Nephron progenitor cell (in vitro differentiated cells): ENCODE measurements around the gene TMPO.

ENCODE experiments used
- DNase-seq: peaks from one replicate; pipeline ENCODE4 v3.0.0; 2021
- H3K27ac Mint-ChIP-seq: 2 replicates; pipeline ENCODE4 v1.8.0; 2021; ENCODE audit warnings: mild to moderate bottlenecking, moderate library complexity, mixed read lengths
- H3K27me3 Mint-ChIP-seq: 2 replicates; pipeline ENCODE4 v1.8.0; 2021; ENCODE audit warnings: mild to moderate bottlenecking, low read depth, mixed read lengths; ENCODE audit not compliant: poor library complexity
- H3K36me3 Mint-ChIP-seq: 2 replicates; pipeline ENCODE4 v1.8.0; 2021; ENCODE audit warnings: low read depth, mixed read lengths
- H3K4me1 Mint-ChIP-seq: 2 replicates; pipeline ENCODE4 v1.8.0; 2021; ENCODE audit warnings: mixed read lengths
- H3K4me3 Mint-ChIP-seq: 2 replicates; pipeline ENCODE4 v1.8.0; 2021; ENCODE audit warnings: mild to moderate bottlenecking, moderate library complexity, mixed read lengths
- H3K9me3 Mint-ChIP-seq: 2 replicates; pipeline ENCODE4 v1.8.0; 2021; ENCODE audit warnings: mild to moderate bottlenecking, moderate library complexity, mixed read lengths
- CTCF ChIP-seq: fragments of 200-600 bp; sonication (generic); IDR thresholded peaks from 2 replicates; pipeline ENCODE4 v1.5.0; 2021; ENCODE audit warnings: antibody characterized with exemption

TMPO gene

GRCh38 chr12:98587084-98587483 lies 71.7 kb downstream of the TMPO start:
- no peaks in the 10 kb centered on the region for H3K36me3 Mint-ChIP-seq
- no peak for DNase-seq
- H3K27me3 Mint-ChIP-seq, result peaks cover 12% of the 10 kb centered on the region
- H3K4me1 Mint-ChIP-seq, result no peaks in the 10 kb centered on the region
- H3K4me3 Mint-ChIP-seq, result no peak overlapping the region
- H3K27ac Mint-ChIP-seq, result no peak overlapping the region
- no peak for TF ChIP-seq CTCF
- H3K9me3 Mint-ChIP-seq, result no peaks in the 10 kb centered on the region

- no peak overlapping the region for H3K4me3 Mint-ChIP-seq
- peaks cover 7% of the 10 kb centered on the region for H3K27me3 Mint-ChIP-seq
- no peak for TF ChIP-seq CTCF
- peaks cover 22% of the 10 kb centered on the region for H3K4me1 Mint-ChIP-seq
- no peak overlapping the region for H3K27ac Mint-ChIP-seq
- H3K9me3 Mint-ChIP-seq, result no peaks in the 10 kb centered on the region
- peaks cover 7% of the 10 kb centered on the region for H3K36me3 Mint-ChIP-seq
- DNase-seq, result no peak
Measured at GRCh38 chr12:98591209-98591608, 75.8 kb downstream of the TMPO start.

- peak overlapping the region; percentile 96 for H3K4me3 Mint-ChIP-seq
- H3K9me3 Mint-ChIP-seq, result no peaks in the 10 kb centered on the region
- peaks cover 26% of the 10 kb centered on the region for H3K4me1 Mint-ChIP-seq
- no peak for TF ChIP-seq CTCF
- no peak for DNase-seq
- peak overlapping the region; percentile 99 for H3K27ac Mint-ChIP-seq
- H3K36me3 Mint-ChIP-seq, result peaks cover 23% of the 10 kb centered on the region
- H3K27me3 Mint-ChIP-seq, result peaks cover 7% of the 10 kb centered on the region
Measured at GRCh38 chr12:98592825-98593322, 77.5 kb downstream of the TMPO start.

- Mint-ChIP-seq H3K27ac (peak within 1 kb of the TSS; percentile 99), H3K27me3 (peaks cover 7% of the 10 kb centered on the region), H3K9me3 (no peaks in the 10 kb centered on the region), H3K4me3 (peak within 1 kb of the TSS; percentile 96), H3K4me1 (peaks cover 26% of the 10 kb centered on the region), H3K36me3 (peaks cover 30% of the 10 kb centered on the region)
- no peak for TF ChIP-seq CTCF
- peak; percentile 94 for DNase-seq
Measured at GRCh38 chr12:98593351-98594049, 78.1 kb downstream of the TMPO start, which contains the start of gene SLC25A3. SLC25A3 (plus strand) TSS chr12:98593686; CDS start chr12:98593979, 293 bp downstream.

- no peaks in the 10 kb centered on the region for H3K9me3 Mint-ChIP-seq
- peak; percentile 30 for DNase-seq
- peak overlapping the region; percentile 96 for H3K4me3 Mint-ChIP-seq
Measured at GRCh38 chr12:98594050-98594835, 78.9 kb downstream of the TMPO start.

More at GRCh38 chr12:98594050-98594835, 78.9 kb downstream of the TMPO start:
- TF ChIP-seq CTCF, result no peak
- Mint-ChIP-seq H3K27me3 (peaks cover 7% of the 10 kb centered on the region), H3K4me1 (peaks cover 26% of the 10 kb centered on the region), H3K27ac (peak overlapping the region; percentile 99), H3K36me3 (peaks cover 37% of the 10 kb centered on the region)
